SK-N-MC (cell line): ENCODE data around the gene DGKH.

ENCODE experiments used
- EZH2 ChIP-seq: fragments of 200-600 bp; sonication (generic); IDR thresholded peaks from one replicate; pipeline ENCODE4 v1.6.1; 2017; ENCODE audit warnings: antibody characterized with exemption
- POLR2AphosphoS5 ChIP-seq: IDR thresholded peaks from 2 replicates; pipeline ENCODE4 v1.6.1; 2012; ENCODE audit warnings: mild to moderate bottlenecking, low read depth, low read length, borderline replicate concordance

DNA sequence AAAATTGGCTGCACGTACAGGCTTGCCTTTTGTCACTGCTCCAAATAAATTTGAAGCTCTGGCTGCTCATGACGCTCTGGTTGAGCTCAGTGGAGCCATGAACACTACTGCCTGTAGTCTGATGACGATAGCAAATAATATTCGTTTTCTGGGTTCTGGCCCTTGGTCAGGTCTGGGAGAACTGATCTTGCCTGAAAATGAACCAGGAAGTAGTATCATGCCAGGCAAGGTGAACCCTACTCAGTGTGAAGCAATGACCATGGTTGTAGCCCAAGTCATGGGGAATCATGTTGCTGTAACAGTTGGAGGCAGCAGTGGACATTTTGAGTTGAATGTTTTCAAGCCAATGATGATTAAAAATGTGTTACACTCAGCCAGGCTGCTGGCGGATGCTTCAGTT is 207.4 kb downstream of the DGKH start:
- TF ChIP-seq EZH2 (no peak), POLR2AphosphoS5 (no peak)
